A673 (cell line): Measurements from ENCODE around the gene UBALD1. TPM values are rescaled to one million over a fixed set of nuclear protein-coding genes. Genes with fewer than 3 reads are reported as not detected.
A peak's percentile ranks its signal among the peaks of the same experiment; 100 is the strongest.

Experiments
- BruUV-seq: library from RNA; stranded (reverse); fragments of 400-500 nt; replicated peaks from 2 replicates; lab custom pipeline; 2021; lab: Mats Ljungman, UMichigan
- CTCF ChIA-PET: fragments of 300-600 bp; sonication (Branson Sonifier 250); formaldehyde crosslinking; loops from one replicate; lab custom pipeline; 2022; ENCODE audit warnings: antibody characterized with exemption; lab: Charles Lee
- POLR2A ChIA-PET: fragments of 300-600 bp; sonication (Branson Sonifier 250); formaldehyde crosslinking; loops from one replicate; lab custom pipeline; 2022; ENCODE audit warnings: antibody characterized with exemption; ENCODE audit not compliant: low non-redundant PET; lab: Charles Lee
- DNase-seq: peaks from one replicate; pipeline ENCODE4 v3.0.0-alpha.2; 2015; ENCODE audit warnings: low spot score
- H3K27ac ChIP-seq: fragments of 200-600 bp; sonication (generic); 2 replicates; pipeline ENCODE4 v1.5.1; 2016; ENCODE audit warnings: mixed run types, low read depth, mild to moderate bottlenecking, mixed read lengths, antibody characterized with exemption, low read length; ENCODE audit not compliant: poor library complexity, severe bottlenecking
- H3K27me3 ChIP-seq: fragments of 200-600 bp; sonication (generic); replicated peaks from 2 replicates; pipeline ENCODE4 v1.6.1; 2017; ENCODE audit warnings: mixed run types, low read depth, mild to moderate bottlenecking, mixed read lengths, antibody characterized with exemption, low read length; ENCODE audit not compliant: insufficient read depth, poor library complexity
- H3K36me3 ChIP-seq: fragments of 200-600 bp; sonication (generic); 2 replicates; pipeline ENCODE4 v1.6.1; 2016; ENCODE audit warnings: mixed run types, mild to moderate bottlenecking, mixed read lengths, antibody characterized with exemption, low read length; ENCODE audit not compliant: insufficient read depth, poor library complexity, severe bottlenecking
- H3K4me1 ChIP-seq: fragments of 200-600 bp; sonication (generic); 2 replicates; pipeline ENCODE4 v1.6.1; 2017; ENCODE audit warnings: mixed run types, mild to moderate bottlenecking, mixed read lengths, antibody characterized with exemption, low read length; ENCODE audit not compliant: insufficient read depth, poor library complexity, severe bottlenecking
- H3K4me3 ChIP-seq: fragments of 200-600 bp; sonication (generic); 2 replicates; pipeline ENCODE4 v1.5.1; 2016; ENCODE audit warnings: low read depth, mixed run types, mild to moderate bottlenecking, mixed read lengths, low read length; ENCODE audit not compliant: poor library complexity, severe bottlenecking
- H3K9me3 ChIP-seq: fragments of 200-600 bp; sonication (generic); 2 replicates; pipeline ENCODE4 v1.6.1; 2016; ENCODE audit warnings: mixed run types, low read depth, mild to moderate bottlenecking, mixed read lengths, antibody characterized with exemption, low read length; ENCODE audit not compliant: poor library complexity, severe bottlenecking
- CTCF ChIP-seq: fragments of 300-800, 200-600 bp; sonication (generic); conservative IDR thresholded peaks from 2 replicates; pipeline ENCODE4 v1.5.1; 2017; ENCODE audit warnings: low read depth, mild to moderate bottlenecking, antibody characterized with exemption, low read length, moderate library complexity, mixed read lengths
- EZH2 ChIP-seq: fragments of 200-600 bp; sonication (generic); IDR thresholded peaks from 2 replicates; pipeline ENCODE4 v1.6.1; 2017; ENCODE audit warnings: borderline replicate concordance, low read depth, mild to moderate bottlenecking, mixed read lengths, antibody characterized with exemption, low read length; ENCODE audit not compliant: poor library complexity, severe bottlenecking
- intact Hi-C: fragments of 100-400 bp; cut with micrococcal nuclease; formaldehyde crosslinking; loops from one replicate; pipeline ENCODE4 v1.10.0; 2022; ENCODE audit not compliant: unreplicated experiment
- total RNA-seq: library from RNA; stranded (reverse); gene quantifications from 2 replicates; pipeline ENCODE4 v1.2.3, GENCODE V29; 2021

The UBALD1 gene
- total RNA-seq, 1 experiment from 2014 or later: 36.5 TPM

DNA sequence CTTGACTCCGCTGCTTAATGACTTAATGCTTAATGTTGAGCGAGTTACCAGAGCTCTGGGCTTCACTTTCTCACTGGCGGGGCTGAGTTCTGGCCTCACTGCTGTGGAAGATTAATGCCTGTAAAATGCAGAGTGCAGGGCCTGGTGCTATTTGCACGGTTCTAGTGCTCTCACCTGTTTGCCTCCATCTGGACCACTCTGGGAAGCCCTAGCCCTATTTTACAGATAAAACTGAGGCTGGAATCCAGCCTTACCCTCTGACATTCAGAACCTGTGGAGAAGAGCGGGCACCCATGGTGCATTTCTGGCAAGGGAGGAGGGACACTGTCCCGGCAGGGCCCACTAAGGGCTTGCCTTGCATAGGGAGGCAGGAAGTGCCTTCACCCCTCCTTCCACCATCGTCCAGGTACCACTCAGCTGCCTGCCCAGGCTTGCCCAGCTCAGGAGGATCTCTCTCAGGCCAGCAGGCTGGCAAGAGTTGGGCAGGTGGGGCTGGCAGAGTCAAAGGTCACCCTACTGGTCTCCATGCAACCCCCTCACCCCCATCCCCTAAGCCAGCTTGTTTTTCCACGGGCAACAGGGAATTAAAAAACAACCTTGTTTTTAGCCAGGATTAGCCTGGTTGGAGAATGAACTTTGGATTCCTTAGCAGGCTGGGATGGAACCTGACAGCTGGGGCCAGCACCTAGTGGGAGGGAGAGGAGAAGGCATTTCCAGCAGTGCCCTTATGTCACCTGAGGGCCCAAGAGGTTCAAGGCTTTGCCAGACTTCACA is 4.1 kb upstream of the UBALD1 start:
- Histone ChIP-seq H3K4me3 (no peak overlapping the region), H3K27ac (no peak overlapping the region), H3K27me3 (no peaks in the 10 kb centered on the region), H3K9me3 (no peaks in the 10 kb centered on the region), H3K36me3 (no peaks in the 10 kb centered on the region), H3K4me1 (peaks cover 12% of the 10 kb centered on the region)
- intact Hi-C loops: no loop called here
- CTCF ChIA-PET: no interaction called here
- POLR2A ChIA-PET: no interaction called here
- DNase-seq: no peak
- no TSS peak for BruUV-seq
- TF ChIP-seq EZH2: no peak
- TF ChIP-seq CTCF: no peak

- Histone ChIP-seq H3K9me3 (no peaks in the 10 kb centered on the region), H3K4me1 (peaks cover 20% of the 10 kb centered on the region), H3K36me3 (no peaks in the 10 kb centered on the region), H3K27me3 (no peaks in the 10 kb centered on the region), H3K27ac (no peak overlapping the region), H3K4me3 (no peak overlapping the region)
- BruUV-seq: no TSS peak
- ChIA-PET CTCF (no interaction called here), POLR2A (no interaction called here)
- intact Hi-C loops: no loop called here
- no peak for DNase-seq
- no peak for TF ChIP-seq EZH2
Observed at GRCh38 chr16:4617880-4618279, 3.2 kb upstream of the UBALD1 start.

DNA sequence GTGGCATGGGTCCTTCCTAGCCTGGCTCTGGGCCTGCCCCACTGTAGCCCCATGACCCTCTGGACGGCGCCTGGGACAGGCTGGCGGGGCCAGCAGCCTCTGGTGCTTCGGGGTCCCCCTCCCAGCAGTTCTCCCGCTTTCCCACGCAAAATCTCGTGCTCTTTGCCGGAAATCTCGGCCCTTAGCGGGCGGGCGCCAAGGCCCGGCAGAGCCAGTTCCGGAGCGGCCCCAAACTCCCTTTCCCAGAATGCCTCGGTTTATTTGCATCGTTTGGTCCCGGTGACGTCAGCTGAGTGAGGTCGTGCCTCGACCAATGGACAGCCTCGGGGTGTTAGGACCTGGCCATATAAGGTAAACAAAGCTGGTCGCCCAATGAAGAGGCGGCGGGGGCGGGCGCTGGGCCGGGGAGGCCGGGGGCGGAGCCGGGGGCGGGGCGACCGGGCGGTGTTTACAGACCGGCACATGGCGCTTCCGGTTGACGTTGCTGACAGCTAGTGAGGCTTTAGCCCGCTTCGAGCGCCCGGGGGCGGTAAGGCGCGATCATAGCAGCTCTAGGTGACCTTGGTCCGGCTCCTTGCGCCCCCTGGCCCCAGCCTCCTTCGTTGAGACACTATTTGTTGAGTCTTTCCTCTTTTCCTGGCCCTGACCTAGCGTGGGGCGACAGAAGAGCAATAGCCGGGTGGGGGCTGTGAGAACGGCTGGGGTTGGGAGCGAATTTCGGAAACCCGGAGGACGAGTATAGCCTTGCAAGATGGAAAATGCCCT is 1.5 kb upstream of the UBALD1 start:
- peak; percentile 100 for DNase-seq
- ChIA-PET POLR2A (interaction anchor here (0.6 to 0.7 kb wide), 3 partner anchors 10 to 748 kb away, joined by 3 to 9 read pairs (median 4); no protein-coding TSS in a partner anchor), CTCF (interaction anchor here (0.6 to 0.7 kb wide), 4 partner anchors 32 to 289 kb away, joined by 3 to 10 read pairs (median 8); no protein-coding TSS in a partner anchor)
- TF ChIP-seq EZH2 (no peak), CTCF (peak; percentile 43)
- peaks cover 20% of the 10 kb centered on the region for H3K4me1 ChIP-seq
- no peaks in the 10 kb centered on the region for H3K36me3 ChIP-seq
- no peaks in the 10 kb centered on the region for H3K27me3 ChIP-seq
- peak overlapping the region; percentile 99 for H3K27ac ChIP-seq
- no TSS peak for BruUV-seq
- no peaks in the 10 kb centered on the region for H3K9me3 ChIP-seq
- H3K4me3 ChIP-seq: peak overlapping the region; percentile 59
- intact Hi-C loops: no loop called here
